ENCODE data around the gene ARPP19. TPM values are rescaled to one million over a fixed set of nuclear protein-coding genes. Genes with fewer than 3 reads are reported as not detected.

The ARPP19 gene
- total and polyA plus RNA-seq, 2 of the 4 experiments (the other 2 are of a cell fraction): 33.4 to 65.2 TPM

- Histone ChIP-seq H3K23ac (ENCODE audit: low read depth, low read length) (no peak overlapping the region), H3K4me2 (ENCODE audit: low read depth, low read length) (no peak overlapping the region), H3K27ac (ENCODE audit: insufficient read depth, low read length) (no peak overlapping the region), H4K91ac (ENCODE audit: insufficient read depth, low read depth, low read length) (no peak overlapping the region), H2BK5ac (ENCODE audit: low read depth, low read length, poor library complexity, severe bottlenecking) (no peak overlapping the region), H4K20me1 (ENCODE audit: insufficient read depth, low read length) (peaks cover 6% of the 10 kb centered on the region; the same call in 1 of the 2 replicates), H2BK20ac (ENCODE audit: low read depth, low read length) (no peak overlapping the region), H3K79me1 (ENCODE audit: low read depth in 1 of 2, low read length in 2 of 2) (peaks cover 19 to 41% of the 10 kb centered on the region in 2 experiments; a peak in 3 of 4 replicates), H3K9me3 (ENCODE audit: control insufficient read depth, insufficient read depth, low read length) (no peaks in the 10 kb centered on the region), H2AK9ac (replicated peaks; ENCODE audit: low read depth, low read length, poor library complexity) (no peak overlapping the region), H4K8ac (ENCODE audit: low read depth in 2 of 2, low read length in 2 of 2) (no peak overlapping the region), H2AFZ (replicated peaks; ENCODE audit: low read length, poor library complexity) (no peak overlapping the region), H2BK120ac (ENCODE audit: low read depth, low read length) (no peak overlapping the region), H3K56ac (ENCODE audit: extremely low read depth, insufficient read depth, low read length) (no peak overlapping the region), H3K4ac (ENCODE audit: low read depth, low read length) (no peak overlapping the region), H3K4me1 (ENCODE audit: control insufficient read depth, insufficient read depth, low read length) (peaks cover 2% of the 10 kb centered on the region; the same call in 1 of the 2 replicates), H3K9ac (ENCODE audit: low read depth, low read length) (no peak overlapping the region), H3K18ac (ENCODE audit: low read depth, low read length) (no peak overlapping the region), H2BK15ac (ENCODE audit: low read depth, low read length) (no peak overlapping the region), H2AK5ac (ENCODE audit: low read depth, low read length) (no peak overlapping the region), H3K14ac (replicated peaks; ENCODE audit: low read depth, low read length) (no peak overlapping the region), H3K27me3 (ENCODE audit: control insufficient read depth, insufficient read depth, low read length) (no peaks in the 10 kb centered on the region), H3K36me3 (ENCODE audit: control insufficient read depth, insufficient read depth, low read length) (no peaks in the 10 kb centered on the region), H4K5ac (ENCODE audit: low read depth, low read length) (no peak overlapping the region), H3K9me1 (ENCODE audit: insufficient read depth, low read length) (peaks cover 3% of the 10 kb centered on the region; the same call in 1 of the 2 replicates), H3K4me3 (ENCODE audit: insufficient read depth, low read depth, low read length) (no peak overlapping the region)
- no peak for DNase-seq
- dilution Hi-C loops (cut with HindIII; ENCODE audit: low sequenced_read_pairs, unreplicated experiment) (no loop called here), intact Hi-C loops (cut with micrococcal nuclease) (no loop called here), in situ Hi-C loops (cut with MboI; ENCODE audit: low sequenced_read_pairs) (no loop called here)
- ChIA-PET POLR2A (ENCODE audit: unreplicated experiment) (no interaction called here), CTCF (no interaction called here)
- WGBS, 2 experiments (ENCODE audit: extremely low coverage in 2 of 2, insufficient read length in 1 of 2): 95% methylated on average over 5 of the region's 6 CpGs; no CpG with 5 or more reads in 1 of the 2 experiments
- ATAC-seq (ENCODE audit: low read depth): no peak
- TF ChIP-seq SMC3 (IDR thresholded peaks at IDR 0.05; ENCODE audit: low read depth, low read length) (no peak), ELK1 (IDR thresholded peaks at IDR 0.05; ENCODE audit: borderline replicate concordance, low read depth, low read length) (no peak), RCOR1 (IDR thresholded peaks at IDR 0.05; ENCODE audit: insufficient replicate concordance, low read length) (no peak), NFE2L2 (IDR thresholded peaks at IDR 0.05; ENCODE audit: low read depth, low read length) (no peak), RAD21 (IDR thresholded peaks at IDR 0.05; ENCODE audit: low read length) (no peak), RFX5 (IDR thresholded peaks at IDR 0.05; ENCODE audit: low read depth, low read length) (no peak), POLR2A (IDR thresholded peaks at IDR 0.05; ENCODE audit: low read depth, low read length) (no peak), CTCF (conservative IDR thresholded peaks at IDR 0.05; ENCODE audit: low read depth, low read length) (no peak), CEBPB (IDR thresholded peaks at IDR 0.05; ENCODE audit: low read depth, low read length) (no peak), BHLHE40 (IDR thresholded peaks at IDR 0.05; ENCODE audit: low read depth, low read length) (no peak), FOS (IDR thresholded peaks at IDR 0.05; ENCODE audit: low read depth, low read length) (no peak), MAZ (IDR thresholded peaks at IDR 0.05; ENCODE audit: borderline replicate concordance, low read depth, low read length) (no peak), MAFK (IDR thresholded peaks at IDR 0.05; ENCODE audit: low read depth, low read length) (no peak)
- TF ChIP-seq, protein P1, sequence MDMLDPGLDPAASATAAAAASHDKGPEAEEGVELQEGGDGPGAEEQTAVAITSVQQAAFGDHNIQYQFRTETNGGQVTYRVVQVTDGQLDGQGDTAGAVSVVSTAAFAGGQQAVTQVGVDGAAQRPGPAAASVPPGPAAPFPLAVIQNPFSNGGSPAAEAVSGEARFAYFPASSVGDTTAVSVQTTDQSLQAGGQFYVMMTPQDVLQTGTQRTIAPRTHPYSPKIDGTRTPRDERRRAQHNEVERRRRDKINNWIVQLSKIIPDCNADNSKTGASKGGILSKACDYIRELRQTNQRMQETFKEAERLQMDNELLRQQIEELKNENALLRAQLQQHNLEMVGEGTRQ (IDR thresholded peaks at IDR 0.05; ENCODE audit: low read depth, low read length): no peak
- BruUV-seq (replicated peaks): no TSS peak
Observed at GRCh38 chr15:52505151-52505550, 63.7 kb downstream of the ARPP19 start.

Measured in IMR-90 (cell line).